MM.1S (cell line): ENCODE data around the gene PTP4A1.

Experiments
- EZH2 ChIP-seq: fragments of 300-600 bp; sonication (generic); optimal IDR thresholded peaks from 2 replicates; pipeline ENCODE3; 2017; ENCODE audit warnings: low read depth, mild to moderate bottlenecking, antibody characterized with exemption, low read length, mixed read lengths
- EZH2phosphoT487 ChIP-seq: fragments of 300-600 bp; sonication (generic); IDR thresholded peaks from 2 replicates; pipeline ENCODE4 v1.6.1; 2018; ENCODE audit warnings: antibody characterized with exemption, low read length
- TF ChIP-seq, protein P1 (sequence below): fragments of 300-600 bp; sonication (generic); IDR thresholded peaks from 2 replicates; pipeline ENCODE4 v1.5.1; 2016; ENCODE audit warnings: antibody characterized with exemption, low read length, mixed read lengths

DNA sequence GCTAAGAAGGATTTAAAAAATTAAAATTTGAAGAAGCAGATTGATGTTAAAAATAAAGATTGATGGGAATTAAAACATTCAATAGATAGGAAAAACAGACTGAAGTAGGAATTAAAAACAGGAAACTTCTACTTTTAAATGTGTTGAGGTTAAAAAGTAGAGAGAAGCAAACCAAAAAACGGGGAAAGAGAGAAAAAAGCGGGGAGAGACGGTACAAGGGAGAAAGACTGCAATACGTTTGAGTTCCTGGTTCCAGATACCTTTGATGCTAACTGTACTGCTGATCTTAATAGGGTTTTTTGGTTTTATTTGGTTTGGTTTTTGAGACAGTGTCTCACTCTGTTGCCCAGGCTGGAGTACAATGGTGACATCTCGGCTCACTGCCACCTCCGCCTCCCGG lies 27.0 kb downstream of the PTP4A1 start:
- TF ChIP-seq EZH2 (no peak), EZH2phosphoT487 (no peak)
- TF ChIP-seq, protein P1, sequence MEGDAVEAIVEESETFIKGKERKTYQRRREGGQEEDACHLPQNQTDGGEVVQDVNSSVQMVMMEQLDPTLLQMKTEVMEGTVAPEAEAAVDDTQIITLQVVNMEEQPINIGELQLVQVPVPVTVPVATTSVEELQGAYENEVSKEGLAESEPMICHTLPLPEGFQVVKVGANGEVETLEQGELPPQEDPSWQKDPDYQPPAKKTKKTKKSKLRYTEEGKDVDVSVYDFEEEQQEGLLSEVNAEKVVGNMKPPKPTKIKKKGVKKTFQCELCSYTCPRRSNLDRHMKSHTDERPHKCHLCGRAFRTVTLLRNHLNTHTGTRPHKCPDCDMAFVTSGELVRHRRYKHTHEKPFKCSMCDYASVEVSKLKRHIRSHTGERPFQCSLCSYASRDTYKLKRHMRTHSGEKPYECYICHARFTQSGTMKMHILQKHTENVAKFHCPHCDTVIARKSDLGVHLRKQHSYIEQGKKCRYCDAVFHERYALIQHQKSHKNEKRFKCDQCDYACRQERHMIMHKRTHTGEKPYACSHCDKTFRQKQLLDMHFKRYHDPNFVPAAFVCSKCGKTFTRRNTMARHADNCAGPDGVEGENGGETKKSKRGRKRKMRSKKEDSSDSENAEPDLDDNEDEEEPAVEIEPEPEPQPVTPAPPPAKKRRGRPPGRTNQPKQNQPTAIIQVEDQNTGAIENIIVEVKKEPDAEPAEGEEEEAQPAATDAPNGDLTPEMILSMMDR = no peak
